SU-DHL-6 (cell line): ENCODE measurements around the gene DDX31.

Experiments used
- H2AFZ ChIP-seq: fragments of 200-600 bp; sonication (generic); 2 replicates; pipeline ENCODE4 v1.6.1; 2014; ENCODE audit warnings: low read depth, mild to moderate bottlenecking, moderate library complexity, mixed read lengths, antibody characterized with exemption, low read length; ENCODE audit not compliant: severe bottlenecking
- H3F3A ChIP-seq: fragments of 200-600 bp; shearing (Covaris generic); 2 replicates; pipeline ENCODE4 v1.6.0; 2016; ENCODE audit warnings: antibody characterized with exemption, mild to moderate bottlenecking; ENCODE audit not compliant: insufficient read depth
- H3K27ac ChIP-seq: fragments of 200-600 bp; sonication (generic); 2 replicates; pipeline ENCODE4 v1.5.1; 2016; ENCODE audit warnings: low read depth, mild to moderate bottlenecking, low read length, moderate library complexity, mixed read lengths
- H3K27me3 ChIP-seq: fragments of 200-600 bp; sonication (generic), shearing (Covaris generic); 2 replicates; pipeline ENCODE4 v1.6.0; 2014; ENCODE audit warnings: mild to moderate bottlenecking, low read length
- H3K36me3 ChIP-seq: fragments of 200-600 bp; sonication (generic); 2 replicates; pipeline ENCODE4 v1.6.1; 2014; ENCODE audit warnings: mild to moderate bottlenecking, low read length, mixed read lengths
- H3K4me2 ChIP-seq: fragments of 300-600, 200-600 bp; shearing (Covaris generic), sonication (generic); 2 replicates; pipeline ENCODE4 v1.6.0; 2014; ENCODE audit warnings: low read length, low read depth, mild to moderate bottlenecking; ENCODE audit not compliant: poor library complexity, severe bottlenecking
- H3K4me3 ChIP-seq: fragments of 200-600 bp; sonication (generic); 2 replicates; pipeline ENCODE4 v1.5.1; 2014; ENCODE audit warnings: antibody characterized with exemption, low read length, mild to moderate bottlenecking, mixed read lengths; ENCODE audit not compliant: insufficient read depth, poor library complexity, severe bottlenecking
- H3K79me2 ChIP-seq: fragments of 200-600 bp; sonication (generic); 2 replicates; pipeline ENCODE4 v1.6.1; 2014; ENCODE audit warnings: mild to moderate bottlenecking, low read length, moderate library complexity; ENCODE audit not compliant: insufficient read depth
- H3K9ac ChIP-seq: fragments of 200-600 bp; sonication (generic); 2 replicates; pipeline ENCODE4 v1.7.0; 2014; ENCODE audit warnings: mild to moderate bottlenecking, low read length
- H3K9me2 ChIP-seq: fragments of 200-600 bp; sonication (generic); replicated peaks from 2 replicates; pipeline ENCODE4 v1.6.1; 2014; ENCODE audit warnings: low read length; ENCODE audit not compliant: insufficient read depth
- H3K9me3 ChIP-seq: fragments of 200-600 bp; sonication (generic); 2 replicates; pipeline ENCODE4 v1.6.1; 2014; ENCODE audit warnings: low read length, mixed read lengths; ENCODE audit not compliant: insufficient read depth
- H4K20me1 ChIP-seq: fragments of 200-600 bp; sonication (generic); 2 replicates; pipeline ENCODE4 v1.6.1; 2014; ENCODE audit warnings: low read depth, mild to moderate bottlenecking, antibody characterized with exemption, low read length, moderate library complexity, mixed read lengths
- EZH2phosphoT487 ChIP-seq: fragments of 200-600 bp; sonication (generic), shearing (Covaris generic); conservative IDR thresholded peaks from 2 replicates; pipeline ENCODE4 v1.6.1; 2018; ENCODE audit warnings: mild to moderate bottlenecking, antibody characterized with exemption, low read length, moderate library complexity, mixed read lengths
- TF ChIP-seq, protein P1 (sequence below): fragments of 200-600 bp; sonication (generic); IDR thresholded peaks from one replicate; pipeline ENCODE4 v1.5.1; 2017; ENCODE audit warnings: antibody characterized with exemption, mild to moderate bottlenecking, low read length, moderate library complexity; ENCODE audit not compliant: insufficient read depth, poor library complexity, severe bottlenecking

Gene DDX31

DNA sequence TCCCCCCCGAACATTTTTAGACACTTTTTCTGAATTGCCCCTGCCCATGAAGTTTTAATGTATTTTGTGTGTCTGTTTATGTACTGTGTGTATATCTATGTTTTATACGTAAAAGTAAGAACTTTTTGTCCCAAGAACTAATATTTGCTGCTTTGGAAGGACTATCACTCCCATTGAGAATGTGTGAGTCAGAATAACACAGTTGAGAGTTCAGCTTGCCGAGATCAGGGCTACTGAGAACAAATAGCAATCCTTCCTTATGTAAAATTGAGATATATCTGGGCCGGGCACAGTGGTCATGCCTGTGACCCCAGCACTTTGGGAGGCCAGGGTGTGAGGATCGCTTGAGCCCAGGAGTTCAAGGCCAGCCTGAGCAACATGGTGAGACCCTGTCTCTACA is 11.8 kb upstream of the DDX31 start:
- H3K27ac ChIP-seq = no peak overlapping the region
- H3F3A ChIP-seq = no peaks in the 10 kb centered on the region
- H3K27me3 ChIP-seq = no peaks in the 10 kb centered on the region
- no peak for TF ChIP-seq EZH2phosphoT487
- TF ChIP-seq, protein P1, sequence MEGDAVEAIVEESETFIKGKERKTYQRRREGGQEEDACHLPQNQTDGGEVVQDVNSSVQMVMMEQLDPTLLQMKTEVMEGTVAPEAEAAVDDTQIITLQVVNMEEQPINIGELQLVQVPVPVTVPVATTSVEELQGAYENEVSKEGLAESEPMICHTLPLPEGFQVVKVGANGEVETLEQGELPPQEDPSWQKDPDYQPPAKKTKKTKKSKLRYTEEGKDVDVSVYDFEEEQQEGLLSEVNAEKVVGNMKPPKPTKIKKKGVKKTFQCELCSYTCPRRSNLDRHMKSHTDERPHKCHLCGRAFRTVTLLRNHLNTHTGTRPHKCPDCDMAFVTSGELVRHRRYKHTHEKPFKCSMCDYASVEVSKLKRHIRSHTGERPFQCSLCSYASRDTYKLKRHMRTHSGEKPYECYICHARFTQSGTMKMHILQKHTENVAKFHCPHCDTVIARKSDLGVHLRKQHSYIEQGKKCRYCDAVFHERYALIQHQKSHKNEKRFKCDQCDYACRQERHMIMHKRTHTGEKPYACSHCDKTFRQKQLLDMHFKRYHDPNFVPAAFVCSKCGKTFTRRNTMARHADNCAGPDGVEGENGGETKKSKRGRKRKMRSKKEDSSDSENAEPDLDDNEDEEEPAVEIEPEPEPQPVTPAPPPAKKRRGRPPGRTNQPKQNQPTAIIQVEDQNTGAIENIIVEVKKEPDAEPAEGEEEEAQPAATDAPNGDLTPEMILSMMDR = no peak
- H3K9ac ChIP-seq = no peak overlapping the region
- H3K4me2 ChIP-seq = no peak overlapping the region
- no peaks in the 10 kb centered on the region for H3K9me2 ChIP-seq
- H4K20me1 ChIP-seq = no peaks in the 10 kb centered on the region
- H3K9me3 ChIP-seq = no peaks in the 10 kb centered on the region
- H3K79me2 ChIP-seq = peaks cover 66% of the 10 kb centered on the region
- no peak overlapping the region for H3K4me3 ChIP-seq
- no peak overlapping the region for H2AFZ ChIP-seq
- H3K36me3 ChIP-seq = peaks cover 6% of the 10 kb centered on the region; the same call in 1 of the 2 replicates

DNA sequence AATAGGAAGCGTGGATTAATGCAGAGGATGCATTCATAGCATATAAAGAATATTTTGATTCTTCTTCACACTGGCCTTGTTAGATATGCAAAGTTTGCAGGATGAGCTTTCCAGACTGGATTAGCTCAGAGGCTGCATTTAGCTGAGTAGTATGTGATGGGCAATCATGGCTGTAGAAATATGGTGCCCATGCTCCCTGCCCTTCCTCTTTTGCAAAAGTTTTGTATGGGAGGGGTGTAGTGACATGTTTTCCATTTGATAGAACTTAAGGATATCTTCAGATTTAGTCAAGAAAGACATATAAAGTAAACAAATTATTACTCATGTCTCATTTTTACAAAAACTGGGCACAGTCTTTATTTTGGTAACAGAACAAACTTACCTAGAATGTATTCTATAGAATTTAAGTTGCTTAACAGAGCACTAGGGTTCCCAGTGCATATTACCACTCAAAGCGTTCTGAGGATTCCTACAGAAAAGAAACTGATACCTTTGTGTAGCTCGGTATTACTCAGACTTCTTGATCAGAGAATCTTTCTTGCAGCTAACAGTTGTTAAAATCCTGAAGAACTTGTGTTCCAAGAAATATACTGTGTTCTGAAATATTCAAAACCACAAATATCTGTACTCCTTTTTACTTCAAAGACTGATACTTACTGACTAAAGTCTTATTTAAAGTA is 10.3 kb upstream of the DDX31 start:
- Histone ChIP-seq H3K36me3 (peaks cover under 1% of the 10 kb centered on the region; the same call in 1 of the 2 replicates), H4K20me1 (no peaks in the 10 kb centered on the region), H3K9me2 (no peaks in the 10 kb centered on the region), H3K4me3 (no peak overlapping the region), H3F3A (no peaks in the 10 kb centered on the region), H3K27ac (no peak overlapping the region), H3K9me3 (no peaks in the 10 kb centered on the region), H3K9ac (no peak overlapping the region), H3K79me2 (peaks cover 80% of the 10 kb centered on the region), H3K4me2 (no peak overlapping the region), H3K27me3 (no peaks in the 10 kb centered on the region), H2AFZ (no peak overlapping the region)
- TF ChIP-seq, protein P1 = no peak
- TF ChIP-seq EZH2phosphoT487 = no peak

DNA sequence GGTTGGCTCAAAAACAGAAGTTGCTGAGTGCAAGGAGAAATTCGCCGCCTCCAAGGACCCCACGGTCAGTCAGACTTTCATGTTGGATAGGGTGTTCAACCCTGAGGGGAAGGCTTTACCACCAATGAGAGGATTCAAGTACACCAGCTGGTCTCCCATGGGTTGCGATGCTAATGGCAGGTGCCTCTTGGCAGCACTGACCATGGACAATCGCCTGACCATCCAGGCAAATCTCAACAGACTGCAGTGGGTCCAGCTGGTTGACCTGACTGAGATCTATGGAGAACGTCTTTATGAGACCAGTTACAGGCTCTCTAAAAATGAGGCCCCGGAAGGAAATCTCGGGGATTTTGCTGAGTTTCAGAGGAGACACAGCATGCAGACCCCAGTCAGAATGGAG is 8.2 kb upstream of the DDX31 start:
- Histone ChIP-seq H3K79me2 (peaks cover 84% of the 10 kb centered on the region), H3K27ac (no peak overlapping the region), H3K9me2 (no peaks in the 10 kb centered on the region), H3K4me2 (no peak overlapping the region), H3K36me3 (no peaks in the 10 kb centered on the region; the same call in 1 of the 2 replicates), H3F3A (no peaks in the 10 kb centered on the region), H3K9ac (no peak overlapping the region), H3K9me3 (no peaks in the 10 kb centered on the region), H3K27me3 (no peaks in the 10 kb centered on the region), H3K4me3 (no peak overlapping the region), H2AFZ (no peak overlapping the region), H4K20me1 (peaks cover 8% of the 10 kb centered on the region; the same call in 1 of the 2 replicates)
- no peak for TF ChIP-seq EZH2phosphoT487
- TF ChIP-seq, protein P1 = no peak
